Sciatic nerve (tissue), 2 donors: ENCODE results near the gene LHX4. TPM values are rescaled to one million over a fixed set of nuclear protein-coding genes. Genes with fewer than 3 reads are reported as not detected.

Experiments
- ATAC-seq: fragments of 200-7000 bp; cut with Tn5 transposase; one replicate; pipeline ENCODE4 v1.9.1; 2020; ENCODE audit warnings: mild to moderate bottlenecking, moderate library complexity
- DNase-seq: peaks from one replicate; pipeline ENCODE4 v3.0.0-alpha.2; 2020; ENCODE audit warnings: low spot score
- intact Hi-C: fragments of 100-400 bp; cut with DNase I; formaldehyde crosslinking; loops from one replicate; pipeline ENCODE4 v1.14.2; 2022
- total RNA-seq: library from RNA; stranded (reverse); fragmentation: NEBNext Ultra II Directional; extraction: Animal tissue kit (Norgen Biotek cat#: 25700); gene quantifications from one replicate; pipeline ENCODE4 v1.2.1, GENCODE V29; 2021
- donor health status: DM: no; HTN: no; CAD: no.
- donor health status: DM: no; HTN: no; CAD: no.

Gene LHX4
- total RNA-seq, 1 donor from 2014 or later = not detected

DNA sequence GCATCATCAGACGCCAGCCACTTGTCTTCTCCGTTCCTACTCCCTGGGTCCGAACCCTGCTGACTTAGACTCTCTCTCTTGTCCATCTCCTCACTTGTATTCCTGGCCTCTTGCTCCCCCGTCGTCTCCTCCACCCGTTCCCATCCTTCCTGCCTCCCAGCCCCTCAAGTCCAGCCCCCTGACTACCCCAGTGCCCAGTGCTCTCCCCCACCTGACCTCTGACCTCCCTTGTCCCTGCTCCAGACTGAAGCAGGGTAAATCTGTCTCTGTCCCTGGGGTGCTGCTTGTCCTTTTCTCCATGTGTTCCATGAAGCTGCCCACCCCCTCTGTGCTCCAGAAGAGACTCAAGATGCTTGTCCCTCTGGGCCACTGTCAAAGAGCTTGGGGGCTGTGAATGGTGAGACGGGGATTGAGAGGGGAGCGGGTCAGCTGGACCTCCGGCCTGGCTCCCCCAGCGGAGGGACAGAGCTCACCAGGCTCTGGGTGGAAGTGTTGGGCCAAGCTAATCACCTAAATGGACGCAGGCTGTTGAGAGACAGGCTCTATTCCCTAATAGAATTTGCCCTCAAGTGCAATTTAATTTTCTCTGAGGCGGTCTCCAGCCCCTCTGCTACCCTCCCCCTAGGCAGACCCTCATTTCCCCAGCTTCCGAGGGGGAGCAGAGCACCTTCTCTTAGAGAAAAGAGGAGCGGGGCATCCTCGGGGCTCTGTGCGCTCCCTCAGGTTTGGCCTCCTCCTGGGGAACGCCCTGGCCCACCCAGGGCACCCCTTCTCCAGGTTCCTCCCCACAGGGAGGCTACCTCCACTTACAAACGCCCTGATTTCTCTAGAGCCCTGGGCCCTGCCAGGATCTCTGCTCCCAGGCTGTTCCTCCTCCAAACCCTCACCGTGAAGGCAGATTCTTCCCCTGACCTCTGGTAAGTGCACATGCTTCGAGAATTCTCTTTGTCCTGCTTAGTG, 11.0 kb upstream of the LHX4 start:
- intact Hi-C loops = no loop called here
- ATAC-seq (no peak), DNase-seq (peak; percentile 41)

DNA sequence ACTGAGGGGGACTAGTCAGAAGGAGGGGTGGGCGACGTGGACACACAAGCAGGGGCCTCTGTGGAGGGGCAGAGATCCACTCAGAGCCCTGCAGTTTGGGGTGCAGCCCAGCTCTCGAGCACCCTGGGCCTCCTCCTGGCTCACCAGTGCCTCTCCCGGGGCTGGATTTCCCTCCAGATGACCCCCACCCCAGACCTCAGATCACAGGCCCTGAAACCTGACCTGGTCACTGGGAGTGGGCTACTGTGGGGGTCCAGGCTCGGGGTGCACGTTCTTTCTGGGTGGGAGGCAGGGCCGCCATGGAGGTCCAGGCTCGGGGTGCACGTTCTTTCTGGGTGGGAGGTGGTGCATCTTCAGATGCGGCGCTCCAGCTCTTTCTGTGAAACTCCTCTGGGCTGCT, 10.3 kb upstream of the LHX4 start:
- intact Hi-C loops = no loop called here
- no peak for ATAC-seq
- DNase-seq = no peak

DNA sequence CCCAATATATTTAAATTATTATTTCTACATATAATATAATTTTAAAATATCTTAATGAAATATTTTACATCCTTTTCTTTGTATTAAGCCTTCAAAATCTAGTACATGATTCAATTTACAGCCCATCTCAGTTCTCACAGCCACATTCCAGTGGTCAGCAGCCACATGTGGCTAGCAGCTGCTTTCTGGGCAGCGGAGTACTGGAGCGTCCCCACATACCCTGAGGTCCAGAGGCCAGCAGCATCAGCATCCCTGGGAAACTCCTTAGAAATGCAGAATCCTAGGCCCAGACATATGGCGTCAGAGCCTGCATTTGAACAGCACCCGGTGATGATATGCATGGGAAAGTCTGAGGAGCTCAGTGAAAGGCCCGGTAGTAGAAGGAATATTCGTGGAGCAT, 8.6 kb upstream of the LHX4 start:
- DNase-seq (no peak), ATAC-seq (no peak)
- intact Hi-C loops = no loop called here

DNA sequence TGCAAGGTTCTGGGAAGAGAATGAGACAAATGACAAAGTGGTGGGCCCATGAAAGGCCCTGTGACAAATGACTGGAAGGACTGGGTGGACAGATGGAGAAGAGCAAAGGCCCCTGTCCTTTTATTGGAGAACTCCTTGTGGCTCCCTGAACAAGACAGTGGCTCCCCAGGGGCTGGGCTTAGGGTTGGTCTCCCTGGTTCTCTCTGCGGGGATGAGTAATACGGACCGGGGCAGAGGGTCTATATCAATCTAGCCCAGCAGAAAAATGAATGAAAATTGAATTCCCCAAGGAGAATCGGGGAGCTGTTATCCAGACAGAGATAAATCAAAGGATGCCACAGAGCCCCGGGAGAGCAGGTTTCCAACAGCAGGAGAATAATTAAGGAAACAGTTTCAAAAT, 5.2 kb upstream of the LHX4 start:
- no peak for ATAC-seq
- intact Hi-C loops = no loop called here
- no peak for DNase-seq

DNA sequence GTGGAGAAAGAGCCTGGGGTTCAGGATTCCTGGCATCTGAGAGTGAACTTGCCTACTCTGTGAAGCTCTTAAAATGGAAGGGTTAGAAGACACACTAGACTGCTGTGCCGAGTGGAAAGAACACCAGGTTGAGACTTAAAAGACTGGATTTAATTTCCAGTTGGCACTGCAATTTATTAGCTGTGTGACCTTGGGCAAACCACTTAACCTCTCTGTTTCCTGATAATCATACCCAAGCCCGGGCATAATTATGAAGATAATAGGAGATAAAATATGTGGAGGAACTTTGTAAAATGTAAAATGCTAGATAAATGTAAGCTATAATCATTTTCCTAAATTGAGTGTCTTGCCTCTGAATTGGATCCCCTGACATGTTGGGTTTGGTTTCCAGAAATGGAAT, 4.7 kb upstream of the LHX4 start:
- ATAC-seq (no peak), DNase-seq (no peak)

DNA sequence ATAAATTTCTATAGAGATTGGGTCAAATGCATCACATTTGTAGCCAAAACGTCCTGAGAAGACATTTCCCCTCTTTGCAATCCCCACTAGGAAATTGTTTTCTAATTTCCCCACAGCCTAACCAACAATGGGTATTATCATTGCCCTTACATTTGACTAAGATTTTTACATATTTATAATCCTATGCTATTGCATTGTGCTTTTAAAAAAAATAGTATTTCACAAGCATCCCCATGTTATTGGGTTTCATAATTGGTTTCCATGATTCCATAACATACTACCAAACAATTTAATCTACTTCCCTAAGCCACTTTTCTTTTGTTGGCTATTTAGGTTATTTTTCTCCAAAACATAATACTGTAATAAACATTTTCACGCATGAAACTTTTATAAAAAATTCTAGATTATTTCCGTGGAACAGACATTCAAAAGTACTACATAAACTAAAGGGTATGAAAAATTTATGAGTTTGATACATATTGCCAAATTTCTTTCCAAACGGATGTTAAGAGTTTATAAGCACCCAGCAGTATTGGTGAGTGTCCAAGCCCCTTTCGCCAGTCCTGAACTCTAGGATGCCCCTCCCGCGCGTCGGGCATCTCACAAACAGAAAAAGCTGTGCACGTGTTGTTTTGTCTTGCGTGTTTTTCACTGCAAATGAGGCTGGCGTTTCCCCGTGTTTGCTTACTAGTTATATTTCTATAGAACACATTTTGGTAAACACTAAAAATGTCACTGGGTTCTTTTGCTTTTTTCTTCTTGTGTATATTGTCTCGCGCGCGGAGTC, 2.0 kb upstream of the LHX4 start:
- DNase-seq = no peak
- no peak for ATAC-seq
- intact Hi-C loops = no loop called here

More for the DNA sequence above, 4.7 kb upstream of the LHX4 start:
- intact Hi-C loops = no loop called here

DNA sequence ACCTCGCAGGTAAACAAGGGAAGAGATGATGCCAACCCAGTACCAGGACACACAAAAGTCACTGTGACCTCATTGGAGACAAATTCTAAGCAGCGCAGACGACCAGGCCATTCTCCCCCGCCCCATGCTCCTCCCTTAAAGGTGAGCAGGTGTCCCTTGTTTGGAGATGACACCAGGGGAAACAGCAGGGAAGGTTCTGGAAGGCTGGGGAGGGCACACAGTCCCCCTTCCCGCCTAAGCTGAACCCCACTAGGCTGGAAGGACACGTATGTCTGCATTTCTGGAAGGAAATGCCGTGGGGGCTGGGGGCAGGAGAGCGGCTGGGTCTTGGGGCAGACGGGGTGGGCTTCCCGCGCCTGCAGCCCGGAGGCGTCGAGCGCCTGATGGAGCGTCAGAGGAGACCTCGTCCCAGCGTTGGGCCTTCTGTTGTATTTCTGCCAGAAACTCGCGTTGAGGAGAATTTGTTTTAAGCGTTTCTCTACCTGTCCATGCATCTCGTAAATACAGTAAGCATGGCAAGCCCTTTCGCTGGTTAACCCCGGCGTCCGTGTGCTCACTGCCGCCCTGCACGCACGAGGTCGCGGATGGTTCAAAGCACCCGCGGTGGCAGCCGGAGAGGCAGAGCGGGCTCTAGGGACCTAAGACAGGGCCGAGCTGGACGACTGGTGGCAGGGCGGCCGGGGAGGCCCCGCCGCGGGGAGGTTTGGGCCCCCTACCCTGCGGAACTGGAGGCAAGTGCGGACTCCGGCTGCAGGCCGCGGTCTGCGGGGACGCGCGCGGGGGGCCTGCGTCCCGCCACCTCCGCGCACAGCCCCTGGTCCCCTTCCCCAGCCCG, 1.2 kb upstream of the LHX4 start:
- DNase-seq (no peak), ATAC-seq (no peak)
- intact Hi-C loops = no loop called here

DNA sequence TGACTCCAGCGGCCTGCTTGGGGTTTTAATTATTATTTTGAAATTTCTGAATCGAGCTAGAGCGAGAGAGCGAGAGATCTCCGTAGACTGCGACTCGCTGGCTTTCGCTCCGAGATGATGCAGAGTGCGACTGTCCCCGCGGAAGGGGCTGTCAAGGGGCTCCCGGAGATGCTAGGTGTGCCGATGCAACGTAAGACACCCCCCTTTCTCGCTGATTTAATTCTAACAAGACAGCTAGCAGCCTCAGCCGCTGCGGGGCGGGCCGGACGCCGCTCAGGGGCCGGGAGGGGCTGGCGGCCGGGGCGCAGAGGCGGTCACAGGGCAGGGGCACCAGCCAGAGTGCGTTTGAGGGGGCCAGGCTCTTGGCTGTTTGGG, 339 bp downstream of the LHX4 start:
- DNase-seq (no peak), ATAC-seq (no peak)
- intact Hi-C loops = no loop called here

DNA sequence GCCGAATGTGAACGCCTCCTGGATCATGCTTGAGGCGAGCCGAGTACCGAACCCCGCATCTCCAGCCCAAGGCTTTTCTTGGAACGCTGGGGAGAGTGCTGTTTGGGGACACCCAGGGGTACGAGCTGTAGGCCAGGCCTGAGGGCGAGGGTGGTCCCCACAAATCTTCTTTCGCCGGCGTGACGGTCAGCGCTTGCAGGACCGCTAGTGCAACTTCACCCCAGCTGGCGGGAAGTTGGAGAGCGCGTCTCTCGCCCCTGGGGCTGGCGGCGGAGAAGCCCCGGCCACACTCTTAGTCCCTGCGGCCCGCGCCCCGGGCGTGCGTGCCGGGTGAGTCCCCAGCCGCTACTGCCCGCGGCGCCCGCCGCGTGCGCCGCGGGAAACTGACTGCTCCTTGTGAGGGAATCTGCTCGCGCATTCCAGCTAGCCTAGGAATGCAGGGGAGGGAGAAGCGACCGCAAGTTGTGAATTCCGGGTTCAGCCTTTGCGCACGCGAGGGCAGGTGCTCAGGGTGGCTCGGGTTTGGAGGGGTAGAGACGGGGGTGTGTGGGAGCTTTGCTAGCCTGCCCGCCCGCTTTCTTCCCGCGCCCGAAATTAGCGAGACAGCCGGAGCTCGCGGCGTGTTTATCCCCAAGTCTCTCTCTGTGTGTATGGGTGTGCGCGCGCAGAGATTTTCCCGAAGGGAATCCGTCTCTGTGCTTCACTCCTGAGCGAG, 884 bp downstream of the LHX4 start:
- intact Hi-C loops = no loop called here
- ATAC-seq = peak; percentile 16
- no peak for DNase-seq

DNA sequence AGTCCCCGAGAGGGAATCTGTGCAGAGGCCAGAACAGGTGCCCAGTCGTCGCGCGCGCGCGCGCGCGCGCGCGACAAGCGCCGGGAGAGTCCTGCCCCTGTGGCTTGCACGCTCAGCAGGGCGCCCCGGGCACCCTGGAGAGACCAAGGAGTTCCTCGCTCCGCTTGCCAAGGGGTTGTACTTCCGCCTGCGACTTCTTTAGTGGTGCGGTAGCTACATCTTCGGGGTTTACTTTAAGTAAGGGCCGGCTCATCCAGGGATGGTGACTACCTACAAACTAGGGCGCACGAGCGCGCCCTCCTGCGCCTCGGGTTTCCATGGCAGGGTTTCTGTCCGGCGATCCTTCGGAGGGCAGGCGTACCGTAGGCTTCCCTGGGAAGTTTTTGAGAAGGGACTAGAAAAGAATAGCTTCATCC, 1.4 kb downstream of the LHX4 start:
- intact Hi-C loops = no loop called here
- DNase-seq (no peak), ATAC-seq (no peak)

DNA sequence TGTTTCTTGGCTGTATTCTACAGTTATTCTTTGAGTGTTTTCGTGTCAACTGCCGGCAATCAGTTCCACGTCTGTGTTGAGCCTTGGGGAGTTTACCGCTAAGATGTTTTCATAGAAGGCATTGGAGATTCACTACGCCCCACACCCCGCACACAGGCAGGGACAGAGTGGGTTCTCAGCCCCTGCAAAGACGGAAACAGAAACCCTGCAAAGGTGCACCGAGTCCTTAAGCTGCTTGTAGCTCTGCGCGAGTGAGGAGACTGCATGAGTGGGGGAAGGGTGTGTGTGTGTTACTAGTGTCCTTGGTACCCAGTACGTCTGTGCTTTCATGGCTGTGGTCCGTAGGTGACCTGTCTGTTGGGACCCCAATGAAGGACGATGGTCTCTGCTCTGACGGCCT, 1.9 kb downstream of the LHX4 start:
- ATAC-seq (no peak), DNase-seq (no peak)
- intact Hi-C loops = no loop called here

DNA sequence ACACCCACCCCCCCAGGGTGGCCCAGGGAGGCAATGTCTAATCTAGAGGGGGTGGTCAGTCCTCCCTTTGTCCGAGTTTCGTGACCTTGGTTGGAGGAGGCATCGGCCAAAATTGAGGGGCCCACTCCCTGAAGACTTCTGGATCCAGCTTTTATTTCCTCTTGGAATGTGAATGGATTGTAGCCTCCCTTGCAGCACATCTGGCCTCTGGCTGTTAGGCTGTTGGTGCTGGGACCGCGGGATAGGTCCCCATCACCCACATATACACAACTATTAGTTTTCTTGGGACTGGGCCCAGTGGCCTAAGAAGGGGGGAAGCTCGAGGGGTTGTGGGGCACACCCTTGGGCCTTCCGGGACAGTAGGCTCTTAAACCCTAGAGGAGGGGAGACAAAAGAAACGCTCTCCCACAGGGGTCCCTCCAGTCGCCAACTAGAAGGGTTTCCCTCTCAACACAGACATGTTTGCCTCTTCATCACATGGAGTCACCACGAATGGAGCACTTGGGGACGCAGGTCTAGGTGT, 2.5 kb downstream of the LHX4 start:
- intact Hi-C loops = no loop called here
- ATAC-seq (no peak), DNase-seq (no peak)

DNA sequence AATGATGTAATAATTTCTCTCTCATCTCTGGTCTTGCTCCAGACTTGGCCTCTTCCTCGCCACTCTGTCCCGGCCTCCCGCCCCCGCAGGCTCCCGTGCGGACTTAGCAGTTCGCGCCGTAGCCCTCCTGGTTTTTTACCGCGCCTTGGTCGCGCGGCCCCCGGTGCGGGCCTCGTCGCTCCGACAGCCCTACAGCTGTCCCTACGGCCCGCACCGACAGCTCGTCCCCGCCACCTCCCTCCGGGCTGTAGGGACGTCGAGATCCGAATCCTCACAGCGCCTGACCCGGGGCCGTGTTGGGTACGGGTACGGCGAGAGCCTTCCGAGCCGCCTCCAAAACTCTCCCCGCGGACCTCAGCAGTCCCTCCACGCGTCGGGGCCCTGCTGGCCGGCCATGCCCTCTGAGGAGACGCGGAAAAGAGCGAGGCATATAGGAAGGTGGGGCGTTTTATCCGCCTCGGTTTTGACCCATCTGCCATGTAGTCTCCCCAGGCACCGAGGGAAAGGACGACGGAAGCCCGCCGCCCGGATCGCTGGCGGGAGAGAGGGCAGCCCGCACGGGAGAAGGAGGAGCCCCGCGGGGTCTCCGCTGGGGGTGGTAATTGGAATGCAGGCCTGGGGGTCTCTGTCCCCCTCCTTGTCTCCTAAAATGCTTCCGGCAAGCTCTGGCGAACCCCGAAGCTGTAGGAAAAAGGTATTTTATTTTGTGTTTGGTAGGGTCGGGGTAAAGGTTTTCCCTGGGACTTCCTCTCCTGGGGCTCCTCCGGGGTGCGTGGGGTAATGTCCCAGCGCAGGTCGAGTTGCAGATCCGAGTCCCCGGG, 3.3 kb downstream of the LHX4 start:
- ATAC-seq (no peak), DNase-seq (no peak)
- intact Hi-C loops = no loop called here

DNA sequence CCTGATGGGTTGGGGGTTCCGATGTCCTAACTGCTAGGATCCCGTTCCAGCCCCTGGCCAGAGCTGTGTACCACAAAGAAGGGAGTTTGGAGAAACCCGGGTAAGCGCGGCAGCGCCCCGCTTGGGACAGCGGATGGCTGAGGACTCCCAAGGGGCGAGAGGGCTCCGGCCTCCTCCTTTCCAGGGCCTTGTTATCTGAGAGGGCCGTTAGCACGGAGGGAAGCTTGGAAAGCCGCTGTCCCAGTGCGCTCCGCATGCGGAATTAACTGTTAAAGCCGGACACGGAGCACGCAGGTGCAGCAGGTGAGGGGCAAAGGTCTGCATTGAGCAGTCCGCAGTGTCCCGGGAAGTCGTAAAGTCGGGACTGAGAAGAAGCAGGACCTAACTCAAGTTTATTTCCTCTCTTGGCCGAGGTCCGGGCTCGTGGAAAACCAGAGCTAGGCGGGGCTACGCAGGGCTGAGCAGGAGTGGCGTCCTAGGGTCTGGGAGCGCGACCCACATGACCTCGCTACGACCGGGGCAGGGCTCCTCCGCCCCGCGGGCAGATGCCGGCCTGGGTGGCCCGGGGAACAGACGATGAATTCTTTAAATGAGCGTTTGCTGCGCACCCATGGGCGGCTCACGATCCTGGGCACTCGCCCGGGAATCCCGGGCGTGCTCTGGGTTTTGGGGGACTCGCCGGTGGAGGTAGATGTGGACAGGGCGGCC, 4.5 kb downstream of the LHX4 start:
- no peak for DNase-seq

DNA sequence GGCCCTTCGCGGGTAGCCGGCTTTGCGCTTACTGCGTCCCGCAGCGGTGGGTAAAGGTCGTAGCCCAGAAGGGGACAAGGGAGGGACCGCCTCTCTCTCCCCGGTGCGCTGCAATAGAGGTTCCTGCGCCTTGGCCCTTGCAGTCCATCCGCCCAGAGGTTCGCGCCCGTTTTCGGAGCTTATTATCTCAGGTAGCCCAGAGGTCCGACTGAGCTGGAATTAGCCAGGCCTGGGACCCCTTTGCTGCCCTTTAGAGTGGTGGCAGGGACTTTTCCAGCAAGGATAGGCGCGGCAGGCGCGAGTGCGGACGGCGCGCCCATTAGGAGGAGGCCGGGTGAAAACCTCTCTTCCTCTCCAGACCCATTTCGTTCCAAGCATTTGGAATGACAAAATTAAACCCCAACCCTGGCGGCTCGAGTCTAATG, 5.0 kb downstream of the LHX4 start:
- no peak for DNase-seq
- intact Hi-C loops = no loop called here

More for the DNA sequence above, 4.5 kb downstream of the LHX4 start:
- ATAC-seq = no peak
- intact Hi-C loops = no loop called here

DNA sequence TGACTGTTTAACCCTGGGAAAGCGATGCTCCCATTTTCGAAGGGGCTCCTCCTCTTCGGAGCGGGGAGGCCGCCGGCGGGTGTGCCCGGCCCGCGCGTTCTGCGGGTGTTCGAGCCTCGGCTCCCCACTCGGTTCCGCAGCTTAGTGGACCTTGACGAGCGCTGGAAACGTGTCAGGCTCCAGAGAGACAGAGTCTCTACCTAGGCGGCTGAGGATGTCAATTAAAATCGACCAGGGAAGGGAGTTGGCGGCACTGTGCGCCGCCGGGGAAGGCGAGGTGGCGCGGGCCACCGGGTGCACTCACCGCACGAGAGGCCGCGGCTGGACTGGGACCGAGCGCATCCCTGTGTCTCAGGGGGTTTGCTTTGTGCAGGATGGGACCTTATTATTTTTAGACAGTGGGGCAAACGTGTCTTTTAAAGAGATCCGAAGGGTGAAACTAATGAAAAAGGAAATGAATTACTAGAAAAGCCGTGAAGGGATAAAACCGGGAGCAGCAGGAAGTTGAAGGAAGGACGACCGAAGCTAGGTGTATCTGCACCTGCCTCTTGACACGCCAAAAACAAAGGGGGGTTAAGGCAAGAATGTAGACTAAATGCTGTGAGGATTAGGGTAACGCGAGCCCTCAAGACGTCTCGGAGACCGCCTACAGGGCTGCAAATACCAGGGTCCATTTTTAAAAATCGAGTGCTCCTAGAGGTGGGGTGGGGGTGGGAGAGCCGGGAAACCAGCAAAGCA, 5.6 kb downstream of the LHX4 start:
- ATAC-seq = no peak
- intact Hi-C loops = no loop called here
- no peak for DNase-seq

More for the DNA sequence above, 5.0 kb downstream of the LHX4 start:
- no peak for ATAC-seq
